SK-MEL-5 (cell line): ENCODE results near the gene GRM4. TPM values are rescaled to one million over a fixed set of nuclear protein-coding genes. Genes with fewer than 3 reads are reported as not detected.

Source experiments
- DNase-seq: peaks from one replicate; pipeline ENCODE4 v3.0.0-alpha.2; 2016; ENCODE audit warnings: low read depth, low spot score
- in situ Hi-C: cut with HindIII; loops from 2 replicates; pipeline ENCODE4 v1.10.0; 2016; ENCODE audit warnings: low sequenced_read_pairs, high pct_unique_total_duplicates, low pct_unique_long_range_greater_than_20kb
- total RNA-seq: library from RNA; depleted of rRNA; stranded (reverse); fragments of >200 nt; shearing (Covaris generic); gene quantifications from 2 replicates; pipeline ENCODE4 v1.2.3, GENCODE V29; 2014

The GRM4 gene
- total RNA-seq, 1 experiment from 2014 or later, result not detected

DNA sequence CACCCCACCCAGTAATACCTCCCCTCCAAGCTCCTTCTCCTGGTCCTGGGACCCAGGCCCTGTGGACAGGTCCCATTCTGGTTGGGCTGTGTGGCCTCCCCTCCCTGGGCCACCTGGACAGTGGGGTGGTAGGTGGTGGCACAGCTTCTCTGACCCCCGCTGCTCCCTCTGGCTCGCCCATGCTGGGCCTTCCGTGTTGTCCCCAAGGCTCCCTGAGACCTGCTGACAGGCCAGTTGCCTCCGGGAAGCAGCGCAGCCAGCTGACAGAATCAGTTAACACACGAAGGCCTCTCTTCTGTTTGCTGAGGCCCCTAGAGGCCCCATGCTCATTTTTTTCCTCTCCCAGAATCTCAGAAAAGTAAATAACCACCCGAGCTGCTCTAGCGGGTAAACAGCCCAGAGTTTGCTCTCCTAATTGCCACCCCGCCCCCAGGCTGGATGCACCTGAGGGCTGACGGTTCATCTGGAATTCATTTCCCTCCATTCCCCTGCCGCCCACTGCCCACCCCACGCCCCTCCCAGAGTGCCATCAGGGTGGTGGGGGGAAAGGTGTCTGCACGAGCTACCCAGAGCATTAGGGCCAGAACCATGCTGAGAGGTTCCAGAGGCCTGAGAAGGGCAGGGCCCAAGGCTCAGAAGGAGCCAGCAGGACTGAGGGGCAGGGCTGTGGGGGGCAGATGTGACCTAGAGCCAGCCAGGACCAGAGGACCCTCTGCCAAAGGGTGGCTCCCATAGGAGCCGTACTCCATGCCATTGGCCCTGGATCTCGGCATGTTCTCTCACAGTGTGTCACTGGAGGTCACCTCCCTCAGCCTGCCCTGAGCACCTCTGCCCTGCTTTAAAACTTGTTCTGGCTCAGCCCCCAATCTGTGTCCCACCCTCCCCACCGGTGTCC lies 157.5 kb downstream of the GRM4 start:
- in situ Hi-C loops, result no loop called here
- no peak for DNase-seq

DNA sequence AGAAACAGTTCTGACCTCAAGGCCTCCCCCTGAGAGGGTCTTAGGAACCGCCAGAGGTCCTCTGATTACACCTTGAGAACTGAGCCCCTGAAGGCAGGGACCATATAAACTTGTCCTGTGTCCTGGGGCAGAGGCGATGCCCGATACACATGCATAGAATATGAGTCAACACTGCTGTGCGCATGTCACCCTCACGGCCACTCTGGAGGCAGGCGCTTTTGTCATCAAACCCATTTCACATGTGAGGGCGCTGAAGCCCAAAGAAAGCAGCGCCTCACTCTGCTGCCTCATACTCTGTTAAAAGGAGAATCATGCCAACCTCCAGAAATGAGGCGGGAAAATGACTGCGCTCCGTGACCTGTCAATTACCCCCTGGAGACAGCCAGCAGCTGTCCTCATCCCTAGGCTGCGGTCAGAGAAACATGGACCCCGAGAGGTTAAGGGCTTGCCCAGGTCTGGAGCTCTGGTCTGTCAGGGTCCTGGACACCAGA lies 158.3 kb downstream of the GRM4 start:
- in situ Hi-C loops, result no loop called here

DNA sequence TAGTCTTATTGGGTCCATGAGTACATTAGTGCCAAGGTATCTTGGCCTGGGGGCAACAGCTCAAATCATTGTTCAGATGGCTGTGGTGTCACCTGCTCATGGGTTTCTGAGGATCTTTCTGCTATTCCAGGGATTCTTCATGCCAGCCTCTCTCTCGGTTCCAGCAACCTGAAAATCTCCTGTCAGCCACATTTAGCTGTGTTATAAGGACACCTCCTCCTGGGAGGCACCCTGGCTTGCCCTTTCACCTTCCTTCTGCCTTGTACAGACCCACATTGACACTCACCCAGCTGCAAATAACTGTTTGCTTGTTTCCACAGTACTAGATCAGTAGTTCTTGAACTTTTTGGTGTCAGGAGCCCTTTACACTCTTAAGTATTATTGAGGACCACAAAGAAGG lies 159.9 kb downstream of the GRM4 start:
- no peak for DNase-seq
- in situ Hi-C loops, result no loop called here

More for the DNA sequence above, 158.3 kb downstream of the GRM4 start:
- DNase-seq, result no peak

DNA sequence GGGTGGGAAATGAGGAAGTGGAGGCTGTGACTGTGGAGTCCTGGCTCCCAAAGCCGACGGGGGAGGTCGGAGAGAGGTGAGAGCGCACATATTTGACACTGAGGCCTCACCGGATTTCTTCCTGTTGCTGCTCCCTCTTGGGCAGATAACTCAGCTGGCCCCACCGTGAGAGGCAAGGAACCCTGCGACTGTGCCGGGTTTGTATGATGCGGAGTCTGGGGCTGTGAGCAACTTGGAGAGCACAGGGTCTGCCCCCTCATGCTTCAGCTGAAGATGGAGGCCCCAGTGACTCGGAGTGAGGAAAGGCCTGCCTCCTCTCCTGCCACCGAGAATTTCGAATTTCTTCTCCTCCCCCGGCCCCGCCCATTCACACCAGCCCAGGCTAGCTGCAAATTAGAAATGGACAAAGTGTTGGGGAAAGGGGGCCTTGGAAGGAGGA lies 160.6 kb downstream of the GRM4 start:
- DNase-seq, result no peak
- in situ Hi-C loops, result no loop called here

DNA sequence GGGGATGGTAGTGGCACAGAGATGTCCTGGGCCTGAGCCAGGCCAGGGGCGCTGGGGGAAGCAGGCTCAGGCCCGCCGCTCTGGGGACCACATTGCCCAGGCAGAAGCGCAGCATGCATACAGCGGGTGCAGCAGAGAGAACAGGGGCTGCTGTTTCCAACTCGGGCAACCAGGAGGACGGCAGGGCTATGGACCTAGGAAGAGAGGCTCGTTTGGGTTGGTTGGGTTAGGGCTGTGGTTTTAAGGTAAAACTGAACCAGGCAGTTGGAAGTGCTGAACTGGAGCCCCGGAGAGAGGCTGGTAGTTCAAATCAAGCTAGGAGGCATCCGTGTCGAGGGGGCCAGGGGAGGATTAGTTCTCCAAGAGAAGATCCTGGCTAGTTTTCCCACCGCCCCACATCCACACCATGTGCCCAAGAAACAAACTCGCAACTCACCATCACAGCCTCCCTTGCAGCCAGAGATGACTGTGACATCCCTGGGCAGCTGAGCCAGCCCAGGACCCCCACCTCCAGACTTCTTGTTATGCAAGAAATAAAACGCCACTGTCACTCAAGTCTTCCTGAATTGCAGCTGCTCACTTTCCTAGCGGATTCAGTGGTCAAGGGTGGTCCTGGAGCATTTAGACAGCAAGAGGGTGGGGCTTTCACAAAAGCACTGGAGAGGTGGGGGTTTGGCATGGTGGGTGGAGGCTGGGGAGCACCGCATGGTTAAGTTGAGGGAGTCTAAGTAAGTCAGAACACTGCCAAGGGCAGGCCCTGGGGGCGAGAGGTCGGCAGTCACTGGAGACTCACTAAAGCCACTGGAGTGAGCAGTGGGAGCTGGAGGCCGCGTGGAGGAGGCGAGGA lies 161.2 kb downstream of the GRM4 start:
- no peak for DNase-seq
- in situ Hi-C loops, result no loop called here

DNA sequence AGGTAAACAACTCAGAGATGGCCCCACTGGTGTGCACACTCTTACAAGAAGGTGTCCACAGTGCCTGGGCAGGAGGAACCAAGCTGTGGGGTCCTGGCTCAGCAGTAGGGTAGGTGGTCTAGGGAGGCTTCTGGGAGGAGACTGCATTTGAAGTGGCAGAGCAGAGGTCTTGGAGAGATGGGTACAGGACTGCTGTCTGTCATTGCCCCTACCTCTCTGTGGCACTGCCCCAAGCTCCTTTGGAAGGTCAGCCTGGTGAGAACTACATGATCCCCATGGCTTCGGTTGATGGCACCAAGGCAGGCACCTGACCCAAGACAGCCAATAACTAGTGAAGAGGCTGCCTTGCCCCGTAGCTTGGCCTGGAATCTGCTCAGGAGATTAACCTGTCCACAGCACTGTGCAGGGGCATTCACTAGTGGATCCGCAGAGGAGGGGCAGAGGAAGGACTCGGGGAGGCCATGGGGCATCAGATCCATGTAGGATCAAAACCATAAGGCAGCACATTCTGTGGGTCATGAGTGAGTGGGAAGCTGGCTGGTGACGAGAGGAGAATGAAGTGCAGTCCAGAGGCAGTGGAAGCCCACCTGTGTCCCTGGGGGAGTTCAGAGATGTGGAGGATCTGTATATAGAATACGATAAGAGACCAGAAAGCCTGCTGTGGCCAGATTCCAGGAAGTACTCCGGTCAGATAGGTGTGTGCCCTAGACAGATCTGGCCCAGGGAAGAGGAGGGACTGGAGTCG lies 162.0 kb downstream of the GRM4 start:
- in situ Hi-C loops, result no loop called here
- DNase-seq, result no peak

DNA sequence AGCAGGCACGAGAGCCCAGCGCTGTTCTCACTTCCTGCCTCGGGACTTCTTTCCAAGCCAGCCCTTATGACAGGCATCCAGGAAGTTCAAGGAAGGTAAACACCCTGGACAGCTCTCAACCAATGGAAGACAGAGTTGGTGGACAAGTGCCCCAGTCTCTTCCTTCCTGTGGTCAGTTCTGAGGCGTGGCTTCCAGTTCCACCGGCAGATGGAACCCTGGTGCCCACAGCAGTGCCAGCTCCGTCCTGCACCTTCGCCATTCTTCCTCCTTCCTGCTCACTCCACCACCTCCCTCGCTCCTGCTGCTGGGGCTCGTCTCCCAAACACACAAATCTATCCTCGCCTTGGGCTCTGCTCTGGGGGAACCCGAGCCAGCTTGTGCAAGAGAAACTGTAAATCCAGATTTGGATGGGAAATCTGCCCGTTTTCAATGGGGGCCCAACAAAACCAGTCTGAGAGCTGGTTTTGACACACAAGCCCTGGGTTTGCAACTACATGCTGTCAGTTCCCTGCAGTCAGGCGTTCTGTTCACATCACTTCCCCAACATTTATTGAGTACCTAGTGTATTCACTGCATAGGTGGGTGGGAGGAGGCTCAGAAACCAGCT lies 162.7 kb downstream of the GRM4 start:
- peak; percentile 58 for DNase-seq
- in situ Hi-C loops, result no loop called here

DNA sequence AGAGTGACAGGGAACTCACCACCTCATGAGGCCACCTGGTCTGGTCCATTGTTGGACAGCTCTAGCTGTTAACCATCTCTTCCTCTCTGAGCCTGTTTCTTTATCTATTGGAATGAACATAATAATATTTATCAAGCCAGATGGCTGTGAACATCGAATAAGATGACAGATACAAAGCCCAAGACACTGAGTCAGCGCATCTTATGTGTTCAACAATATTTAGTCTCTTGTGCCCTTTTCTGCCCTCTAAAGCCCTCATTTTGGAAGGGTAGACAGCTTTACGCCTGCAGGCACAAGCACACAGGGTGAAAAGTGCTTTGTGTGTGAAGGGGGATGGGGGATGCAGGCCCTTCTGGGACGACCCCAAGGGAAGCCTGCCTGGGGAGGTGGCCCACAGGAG lies 164.0 kb downstream of the GRM4 start:
- in situ Hi-C loops, result no loop called here
- no peak for DNase-seq

DNA sequence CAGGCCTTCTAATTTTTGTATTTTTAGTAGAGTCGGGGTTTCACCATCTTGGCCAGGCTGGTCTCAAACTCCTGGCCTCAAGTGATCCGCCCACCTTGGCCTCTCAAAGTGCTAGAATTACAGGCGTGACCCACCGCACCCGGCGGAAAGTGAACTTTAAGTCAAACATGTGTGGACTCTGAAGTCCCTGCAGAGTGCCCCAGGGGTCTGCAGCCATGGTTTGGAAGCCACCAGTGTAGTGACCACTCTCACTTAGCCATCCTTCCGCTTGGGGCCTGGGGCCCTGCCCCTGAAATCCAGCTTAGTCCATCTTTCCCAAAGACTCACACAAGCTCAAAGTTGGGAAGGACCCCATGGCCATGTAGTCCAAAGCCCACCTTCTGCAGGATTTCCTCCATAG lies 164.5 kb downstream of the GRM4 start:
- in situ Hi-C loops, result no loop called here

DNA sequence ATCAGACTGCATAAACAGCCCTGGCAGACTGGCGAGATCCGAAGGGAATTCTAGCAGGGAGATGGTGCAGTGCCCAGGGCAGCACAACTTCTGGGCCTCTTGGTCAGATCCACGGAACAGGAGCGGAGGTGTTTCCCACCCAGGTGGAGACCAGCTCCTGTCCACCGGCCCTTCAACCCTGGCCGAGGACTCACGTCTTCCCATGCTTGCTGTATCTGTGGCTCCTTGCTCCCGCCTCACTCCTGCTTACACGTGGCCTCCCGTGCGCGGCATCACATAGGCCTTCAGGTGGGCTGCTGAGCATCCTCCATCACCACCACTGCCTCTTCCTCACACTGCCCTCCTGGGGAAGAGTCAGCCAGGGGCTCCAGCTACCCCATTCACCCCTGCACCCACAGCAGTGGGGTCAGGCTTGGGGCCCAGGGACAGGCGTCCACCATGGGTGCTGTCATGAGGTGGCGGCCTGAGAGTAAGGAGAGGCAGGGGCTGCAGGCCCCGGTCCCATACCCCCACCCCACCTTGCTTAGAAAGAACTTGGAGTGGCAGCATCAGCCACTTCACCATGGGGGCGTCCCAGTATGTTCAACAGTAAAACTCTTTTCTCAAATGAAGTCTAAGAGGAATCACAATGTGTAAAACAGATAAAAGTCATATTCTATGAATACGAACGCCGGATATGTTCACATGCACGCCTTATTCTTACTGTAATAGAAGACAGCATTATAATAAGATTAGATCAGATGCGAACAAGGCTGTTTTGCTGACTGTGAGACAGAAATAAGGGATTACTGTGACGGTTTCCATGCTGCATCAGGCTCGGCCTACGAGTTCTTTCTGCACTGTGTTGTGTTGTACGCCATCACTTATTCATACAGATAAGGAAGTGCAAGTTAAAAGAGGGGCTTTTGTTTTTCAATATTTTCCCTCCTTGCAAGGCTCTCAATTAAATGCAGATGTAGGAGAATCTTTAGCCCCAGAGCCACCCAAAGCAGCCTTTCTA lies 165.4 kb downstream of the GRM4 start:
- in situ Hi-C loops, result no loop called here

More for the DNA sequence above, 164.5 kb downstream of the GRM4 start:
- DNase-seq, result no peak

DNA sequence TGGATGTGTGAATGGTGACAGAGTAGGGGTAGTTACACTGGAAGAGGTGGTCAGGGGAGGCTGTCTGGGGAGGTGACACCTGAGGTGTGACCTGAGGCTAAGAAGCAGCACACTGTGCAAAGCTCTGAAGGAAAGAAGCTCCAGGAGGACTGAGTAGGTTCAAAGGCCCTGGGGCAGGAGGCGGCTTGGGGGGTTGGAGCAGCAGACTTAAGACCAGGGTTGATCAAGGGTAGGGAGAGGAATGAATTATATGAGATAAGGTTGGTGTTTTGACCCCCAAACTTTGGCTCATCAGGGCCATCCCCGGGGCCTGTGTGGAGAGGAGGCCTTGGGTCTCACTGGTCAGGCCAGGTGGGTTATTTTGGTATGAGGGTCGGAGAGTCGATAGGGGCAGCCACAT lies 166.1 kb downstream of the GRM4 start:
- no peak for DNase-seq
- in situ Hi-C loops, result no loop called here

More for the DNA sequence above, 165.4 kb downstream of the GRM4 start:
- no peak for DNase-seq

DNA sequence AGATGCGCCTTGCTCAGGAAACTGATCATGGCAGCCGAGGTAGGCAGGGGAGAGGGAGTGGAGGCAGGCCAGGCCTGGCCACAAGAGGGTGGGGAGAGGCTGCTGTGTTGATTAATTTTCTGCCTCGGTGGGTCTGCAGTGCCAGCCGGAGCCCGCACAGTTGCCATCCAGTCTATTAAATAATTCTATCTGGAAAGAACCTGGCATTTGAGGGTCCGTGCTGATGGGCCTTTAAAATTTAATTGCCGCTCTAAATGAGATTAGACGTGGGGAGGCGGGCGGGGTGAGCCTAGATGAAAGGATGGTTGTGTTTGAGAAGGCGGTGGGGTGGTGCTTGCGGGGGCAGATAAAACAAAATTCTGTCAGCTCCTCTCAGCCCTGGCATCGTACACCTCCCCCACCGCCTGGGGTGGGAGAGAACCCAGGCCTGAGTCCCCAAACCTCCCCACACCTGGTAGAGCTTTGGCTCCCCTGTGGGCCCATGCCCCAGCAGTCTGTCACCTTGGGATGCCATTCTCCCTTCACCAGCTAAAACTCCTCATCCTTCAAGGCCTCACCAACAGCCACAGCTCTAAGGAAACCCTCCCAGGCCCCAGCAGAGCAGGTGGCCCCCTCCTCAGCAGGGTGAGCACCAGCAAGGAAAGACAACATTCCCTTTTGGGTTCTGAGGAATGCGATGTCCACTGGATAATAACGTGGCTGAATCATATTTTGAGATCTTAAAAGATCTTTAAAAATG lies 167.3 kb downstream of the GRM4 start:
- in situ Hi-C loops, result no loop called here
- DNase-seq, result no peak

DNA sequence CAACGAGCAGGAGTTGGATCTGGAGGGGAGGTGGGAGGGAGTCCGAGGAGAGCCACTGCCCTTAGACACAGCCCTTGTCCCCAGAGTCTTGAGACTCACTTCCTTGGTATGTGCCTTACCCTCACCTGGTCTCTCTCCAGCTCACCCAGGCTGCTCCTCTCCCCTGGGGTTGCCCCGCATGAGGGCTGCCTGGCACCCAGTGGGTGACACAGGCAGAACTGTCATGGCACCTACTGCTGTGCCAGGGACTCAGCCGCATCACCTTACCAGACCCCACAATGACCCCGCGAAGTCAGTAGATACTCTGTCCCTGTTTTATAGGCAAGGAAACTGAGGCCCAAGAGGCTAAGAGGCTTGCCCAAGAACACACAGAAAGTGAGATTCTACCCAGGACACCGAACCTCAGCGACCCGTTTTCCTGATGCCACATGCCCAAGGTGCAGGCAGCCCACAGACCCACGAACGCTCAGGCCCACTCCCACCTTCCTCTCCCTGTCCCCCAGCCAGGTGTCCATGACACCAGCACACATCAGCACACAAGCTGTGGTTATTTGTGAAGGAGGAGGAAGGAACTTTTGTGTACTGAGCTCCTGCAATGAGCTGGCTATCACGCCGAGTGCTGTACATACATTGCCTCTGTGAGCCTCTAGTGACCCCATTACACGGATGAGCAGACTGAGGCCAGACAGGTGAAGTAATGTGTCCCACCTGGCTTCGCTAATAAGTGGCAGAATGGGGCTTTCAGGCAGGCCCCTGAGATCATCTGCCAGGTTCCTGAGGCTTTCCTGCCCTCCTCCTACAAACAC lies 168.1 kb downstream of the GRM4 start:
- in situ Hi-C loops, result no loop called here
- no peak for DNase-seq

DNA sequence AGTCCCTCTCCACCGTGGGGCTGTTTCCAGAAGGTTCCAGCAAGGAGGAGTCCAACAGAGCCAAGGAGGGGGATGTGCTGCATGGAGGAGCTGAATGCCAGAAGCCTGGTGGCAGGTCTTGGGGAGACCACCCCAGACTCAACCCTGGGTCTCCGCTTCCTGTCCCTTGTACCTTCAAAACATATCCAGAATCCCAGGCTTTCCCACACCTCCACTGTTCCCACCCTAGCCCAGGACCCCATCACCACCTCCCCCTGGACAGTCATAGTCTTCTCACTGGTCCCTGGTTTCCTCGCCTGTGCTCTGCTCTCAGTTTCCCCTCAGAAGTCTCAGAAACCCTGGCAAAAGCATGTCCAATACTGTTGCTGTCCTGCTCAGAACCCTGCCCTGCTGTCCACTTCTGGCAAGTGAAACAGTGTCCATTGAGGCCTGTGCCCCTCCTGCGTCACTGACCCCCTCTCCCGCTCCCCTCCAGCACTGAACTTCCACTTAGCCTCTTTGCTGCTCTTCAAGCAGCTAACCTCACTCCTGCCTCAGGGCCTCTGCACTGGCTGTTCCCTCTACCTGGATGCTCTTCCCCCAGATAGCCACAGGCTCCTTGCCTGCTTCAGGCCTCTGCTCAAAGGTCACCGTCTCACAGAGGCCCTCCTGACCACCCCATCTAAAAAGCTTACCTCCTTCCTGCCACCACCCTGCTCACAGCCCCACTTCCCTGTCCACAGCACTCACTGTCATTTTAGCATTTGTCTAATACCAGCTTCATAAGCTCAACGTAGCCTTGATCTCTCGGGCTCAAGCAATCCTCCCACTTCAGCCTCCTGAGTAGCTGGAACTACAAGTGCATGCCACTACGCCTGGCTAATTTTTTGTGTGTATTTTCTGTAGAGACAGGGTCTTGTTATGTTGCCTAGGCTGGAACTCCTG lies 169.2 kb downstream of the GRM4 start:
- DNase-seq, result no peak

More for the DNA sequence above, 169.2 kb downstream of the GRM4 start:
- in situ Hi-C loops, result no loop called here
